GM18519 (cell line): Measurements from ENCODE around the gene CD300LG.

Experiments used
- ATAC-seq: cut with Tn5 transposase; IDR thresholded peaks from one replicate; pipeline ENCODE4 v1.9.1; 2021; ENCODE audit warnings: mild to moderate bottlenecking, moderate library complexity; ENCODE audit not compliant: unreplicated experiment, low FRiP score

Gene CD300LG

GRCh38 chr17:43901861-43902589, 55.0 kb downstream of the CD300LG start:
- no peak for ATAC-seq

GRCh38 chr17:43905400-43905984, 58.5 kb downstream of the CD300LG start:
- no peak for ATAC-seq

- ATAC-seq, result no peak
Observed at GRCh38 chr17:43905985-43906852, 59.2 kb downstream of the CD300LG start.

GRCh38 chr17:43906951-43907424, 60.0 kb downstream of the CD300LG start:
- ATAC-seq, result no peak

- no peak for ATAC-seq
Observed at GRCh38 chr17:43907425-43907981, 60.5 kb downstream of the CD300LG start, which contains the start of gene MPP2. Gene MPP2, minus strand, starts transcription at chr17:43907536. Its CDS starts 3,076 bp downstream, at chr17:43904460.

GRCh38 chr17:43907998-43908721, 61.2 kb downstream of the CD300LG start:
- ATAC-seq, result no peak

GRCh38 chr17:43909537-43910231, 62.7 kb downstream of the CD300LG start:
- ATAC-seq, result no peak

- ATAC-seq, result no peak
Observed at GRCh38 chr17:43911904-43912303, 64.9 kb downstream of the CD300LG start.

- no peak for ATAC-seq
Observed at GRCh38 chr17:43912635-43913304, 65.8 kb downstream of the CD300LG start.
